Nephron progenitor cell (in vitro differentiated cells): ENCODE measurements around the gene EPHA6.
A peak's percentile ranks its signal among the peaks of the same experiment; 100 is the strongest.

Source experiments
- DNase-seq: peaks from one replicate; pipeline ENCODE4 v3.0.0; 2021
- H3K27ac Mint-ChIP-seq: 2 replicates; pipeline ENCODE4 v1.8.0; 2021; ENCODE audit warnings: mild to moderate bottlenecking, moderate library complexity, mixed read lengths
- H3K27me3 Mint-ChIP-seq: 2 replicates; pipeline ENCODE4 v1.8.0; 2021; ENCODE audit warnings: mild to moderate bottlenecking, low read depth, mixed read lengths; ENCODE audit not compliant: poor library complexity
- H3K36me3 Mint-ChIP-seq: 2 replicates; pipeline ENCODE4 v1.8.0; 2021; ENCODE audit warnings: low read depth, mixed read lengths
- H3K4me1 Mint-ChIP-seq: 2 replicates; pipeline ENCODE4 v1.8.0; 2021; ENCODE audit warnings: mixed read lengths
- H3K4me3 Mint-ChIP-seq: 2 replicates; pipeline ENCODE4 v1.8.0; 2021; ENCODE audit warnings: mild to moderate bottlenecking, moderate library complexity, mixed read lengths
- H3K9me3 Mint-ChIP-seq: 2 replicates; pipeline ENCODE4 v1.8.0; 2021; ENCODE audit warnings: mild to moderate bottlenecking, moderate library complexity, mixed read lengths
- TF ChIP-seq, protein P1 (sequence below): fragments of 200-600 bp; sonication (generic); IDR thresholded peaks from 2 replicates; pipeline ENCODE4 v1.5.0; 2021; ENCODE audit warnings: antibody characterized with exemption

The EPHA6 gene

DNA sequence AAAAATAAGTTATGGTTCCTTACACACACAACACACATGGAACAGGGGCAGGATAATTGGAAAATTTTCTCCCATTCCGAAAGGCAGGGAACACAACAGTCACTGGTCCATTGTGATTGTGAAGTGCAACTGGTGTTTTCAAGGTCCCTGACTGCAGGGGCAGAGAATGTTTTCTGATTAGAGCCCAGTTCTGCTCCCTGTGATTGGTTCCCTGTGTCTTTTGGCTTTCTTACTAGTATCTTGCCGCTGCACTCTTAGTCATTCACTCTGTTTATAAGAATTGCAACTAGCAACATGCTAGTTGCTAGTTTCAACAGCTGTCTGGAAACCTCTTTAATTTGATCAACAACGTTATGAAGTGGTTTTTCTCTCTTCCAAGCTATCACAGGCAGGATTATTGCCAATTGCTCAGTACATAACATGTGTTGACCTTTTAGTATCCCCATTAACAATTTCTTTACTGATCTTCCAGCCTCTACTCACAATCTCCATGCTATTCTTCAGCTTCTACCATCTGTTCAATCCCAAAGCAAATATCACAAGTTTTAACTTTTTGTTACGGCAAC lies 177.5 kb downstream of the EPHA6 start:
- Mint-ChIP-seq H3K36me3 (no peaks in the 10 kb centered on the region), H3K27me3 (peaks cover 5% of the 10 kb centered on the region), H3K9me3 (peaks cover 6% of the 10 kb centered on the region), H3K27ac (no peak overlapping the region), H3K4me1 (no peaks in the 10 kb centered on the region), H3K4me3 (no peak overlapping the region)
- TF ChIP-seq, protein P1, sequence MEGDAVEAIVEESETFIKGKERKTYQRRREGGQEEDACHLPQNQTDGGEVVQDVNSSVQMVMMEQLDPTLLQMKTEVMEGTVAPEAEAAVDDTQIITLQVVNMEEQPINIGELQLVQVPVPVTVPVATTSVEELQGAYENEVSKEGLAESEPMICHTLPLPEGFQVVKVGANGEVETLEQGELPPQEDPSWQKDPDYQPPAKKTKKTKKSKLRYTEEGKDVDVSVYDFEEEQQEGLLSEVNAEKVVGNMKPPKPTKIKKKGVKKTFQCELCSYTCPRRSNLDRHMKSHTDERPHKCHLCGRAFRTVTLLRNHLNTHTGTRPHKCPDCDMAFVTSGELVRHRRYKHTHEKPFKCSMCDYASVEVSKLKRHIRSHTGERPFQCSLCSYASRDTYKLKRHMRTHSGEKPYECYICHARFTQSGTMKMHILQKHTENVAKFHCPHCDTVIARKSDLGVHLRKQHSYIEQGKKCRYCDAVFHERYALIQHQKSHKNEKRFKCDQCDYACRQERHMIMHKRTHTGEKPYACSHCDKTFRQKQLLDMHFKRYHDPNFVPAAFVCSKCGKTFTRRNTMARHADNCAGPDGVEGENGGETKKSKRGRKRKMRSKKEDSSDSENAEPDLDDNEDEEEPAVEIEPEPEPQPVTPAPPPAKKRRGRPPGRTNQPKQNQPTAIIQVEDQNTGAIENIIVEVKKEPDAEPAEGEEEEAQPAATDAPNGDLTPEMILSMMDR, result no peak
- no peak for DNase-seq

DNA sequence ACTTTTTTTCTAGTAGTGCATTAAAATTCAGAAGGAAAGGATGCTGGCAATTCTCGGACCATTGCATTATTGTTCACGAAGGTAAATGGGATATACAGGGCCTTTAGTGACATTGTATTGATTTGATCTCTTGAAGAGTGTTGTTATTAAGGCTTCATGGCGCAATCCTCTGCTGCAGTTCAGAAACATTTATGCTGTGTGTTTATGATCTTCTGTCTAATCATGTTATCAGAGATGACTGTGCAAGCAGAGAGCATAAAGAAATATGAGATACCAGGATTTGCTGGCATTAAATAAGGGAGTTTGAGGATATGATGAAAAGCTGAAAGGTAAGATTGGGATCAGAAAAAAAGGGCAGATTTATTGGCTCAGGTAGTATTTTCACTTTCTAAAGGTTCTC lies 180.6 kb downstream of the EPHA6 start:
- Mint-ChIP-seq H3K27ac (no peak overlapping the region), H3K27me3 (peaks cover 5% of the 10 kb centered on the region), H3K4me3 (no peak overlapping the region), H3K4me1 (no peaks in the 10 kb centered on the region), H3K36me3 (no peaks in the 10 kb centered on the region), H3K9me3 (peaks cover 6% of the 10 kb centered on the region)
- TF ChIP-seq, protein P1, result no peak
- DNase-seq, result no peak

DNA sequence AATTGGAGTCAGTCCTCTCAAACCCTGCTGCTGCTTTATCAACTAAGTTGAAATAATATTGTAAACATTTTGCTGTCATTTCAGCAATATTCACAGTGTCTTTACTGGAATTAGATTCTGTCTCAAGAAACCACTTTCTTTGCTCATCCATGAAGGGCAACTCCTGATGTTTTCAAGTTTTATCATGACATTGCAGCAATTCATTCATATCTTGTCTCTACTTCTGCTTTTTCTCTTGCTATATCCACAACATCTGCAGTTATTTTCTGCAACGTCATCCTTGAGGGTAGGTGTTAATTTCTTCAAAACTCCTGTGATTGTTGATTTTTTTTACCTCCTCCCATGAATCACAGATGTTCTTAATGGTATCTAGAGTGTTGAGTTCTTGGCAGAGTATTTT lies 181.6 kb downstream of the EPHA6 start:
- Mint-ChIP-seq H3K36me3 (no peaks in the 10 kb centered on the region), H3K4me3 (no peak overlapping the region), H3K27ac (no peak overlapping the region), H3K27me3 (peaks cover 5% of the 10 kb centered on the region), H3K9me3 (peaks cover 6% of the 10 kb centered on the region), H3K4me1 (no peaks in the 10 kb centered on the region)
- TF ChIP-seq, protein P1, result no peak
- no peak for DNase-seq

DNA sequence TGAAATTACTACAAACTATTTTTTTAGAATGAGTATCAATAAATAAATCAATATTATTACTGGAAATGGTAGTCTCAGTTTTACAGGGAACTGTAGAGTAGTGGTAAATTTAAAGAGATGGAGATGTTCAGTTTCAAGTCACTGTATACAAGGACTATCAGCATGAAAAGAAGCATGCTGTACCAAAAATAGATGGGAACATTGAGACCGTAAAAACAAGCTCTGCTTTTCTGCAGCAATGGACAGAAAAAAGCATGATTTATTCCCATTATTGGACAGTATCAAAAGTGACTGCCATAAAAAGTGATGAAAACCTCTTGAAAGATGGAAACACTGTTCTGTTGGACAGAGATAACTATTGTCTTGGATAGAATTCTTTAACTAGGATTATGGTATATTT lies 187.2 kb downstream of the EPHA6 start:
- H3K36me3 Mint-ChIP-seq, result no peaks in the 10 kb centered on the region

DNA sequence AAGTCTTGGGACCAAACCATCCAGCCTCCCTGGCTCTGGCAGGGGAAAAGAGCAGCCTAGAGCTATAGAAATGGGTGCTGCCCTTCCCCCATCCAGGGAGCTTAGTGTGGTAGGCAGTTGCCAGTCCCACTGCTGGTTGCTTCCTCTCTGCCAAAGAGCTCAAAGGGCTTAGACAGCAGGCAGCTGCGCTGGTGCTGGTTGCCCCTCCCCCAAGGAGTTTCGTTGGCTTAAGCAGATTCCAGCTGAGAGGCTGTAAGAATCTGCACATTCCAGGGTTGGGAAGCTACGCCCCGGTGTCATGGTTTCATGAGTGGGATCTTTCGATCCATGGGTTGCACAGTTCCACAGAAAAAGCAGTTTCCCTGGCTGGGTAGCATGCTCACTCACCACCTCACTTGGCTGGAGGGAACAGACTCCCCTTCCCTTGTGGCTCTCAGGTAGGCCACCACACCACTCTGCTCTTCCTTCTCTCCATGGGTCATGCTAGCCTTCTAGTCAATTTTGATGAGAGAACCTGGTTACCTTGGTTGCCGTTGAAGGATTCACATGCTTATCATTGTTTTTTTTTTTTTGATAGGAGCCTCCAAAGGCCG lies 195.1 kb downstream of the EPHA6 start:
- peaks cover 24% of the 10 kb centered on the region for H3K9me3 Mint-ChIP-seq
- no peaks in the 10 kb centered on the region for H3K4me1 Mint-ChIP-seq
- no peaks in the 10 kb centered on the region for H3K36me3 Mint-ChIP-seq
- H3K27ac Mint-ChIP-seq, result no peak overlapping the region
- peak; percentile 10 for DNase-seq
- TF ChIP-seq, protein P1, result no peak
- no peak overlapping the region for H3K4me3 Mint-ChIP-seq
- peaks cover 8% of the 10 kb centered on the region for H3K27me3 Mint-ChIP-seq

More for the DNA sequence above, 187.2 kb downstream of the EPHA6 start:
- H3K9me3 Mint-ChIP-seq, result peaks cover 9% of the 10 kb centered on the region
- no peak for DNase-seq
- no peaks in the 10 kb centered on the region for H3K4me1 Mint-ChIP-seq
- TF ChIP-seq, protein P1, result no peak
- no peak overlapping the region for H3K4me3 Mint-ChIP-seq
- H3K27ac Mint-ChIP-seq, result no peak overlapping the region
- H3K27me3 Mint-ChIP-seq, result no peaks in the 10 kb centered on the region
